Right renal pelvis (tissue), 4 donors: ENCODE data around the gene GAA. TPM values are rescaled to one million over a fixed set of nuclear protein-coding genes. Genes with fewer than 3 reads are reported as not detected.
A peak's percentile ranks its signal among the peaks of the same experiment; 100 is the strongest.
"Not testable (repeated sequence)": the region's sequence is repeated elsewhere in the genome, so short reads cannot be mapped to it uniquely, and the experiment has no call there.

Source experiments
- DNase-seq, 4 donors: peaks; one replicate each; pipeline ENCODE4 v3.0.0-alpha.2; 2013; ENCODE audit warnings: low read depth in 4 of 4, low spot score in 3 of 4, missing footprints in 1 of 4
- polyA plus RNA-seq, 4 donors: library from polyadenylated mRNA; unstranded; fragments of 120-200 nt; gene quantifications; one replicate each; pipeline ENCODE4 v1.2.1, GENCODE V29; 2013; ENCODE audit not compliant: insufficient read length in 4 of 4

The GAA gene
- polyA plus RNA-seq, 4 donors: 37.8 to 71.2 (median 50.5) TPM

DNA sequence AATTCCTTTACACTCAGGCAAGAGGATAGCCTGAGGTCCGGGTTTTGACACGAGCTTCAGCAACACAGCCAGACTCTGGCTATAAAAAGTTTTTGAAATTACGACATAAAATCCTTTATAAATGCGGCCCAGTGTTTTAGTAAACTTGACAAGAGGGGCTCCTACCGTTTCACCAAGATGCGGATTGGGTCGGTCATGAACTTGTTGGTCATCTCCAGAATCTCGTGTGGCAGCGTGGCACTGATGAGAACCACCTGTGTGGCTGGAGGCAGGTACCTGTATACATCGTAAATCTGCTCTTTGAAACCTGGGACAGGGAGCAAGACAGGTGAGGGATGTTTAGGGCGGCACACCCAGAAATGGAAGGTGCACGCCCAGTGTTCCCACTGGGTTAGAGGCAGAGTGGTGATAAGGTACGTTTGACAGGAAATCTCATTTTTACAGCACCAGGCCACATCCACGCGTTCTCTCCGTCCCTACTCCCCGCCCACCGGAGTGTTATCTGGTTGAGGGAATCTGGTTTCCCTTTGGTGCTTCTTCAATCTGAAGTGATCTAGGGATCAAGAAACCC, 37.6 kb downstream of the GAA start:
- no peak for DNase-seq

DNA sequence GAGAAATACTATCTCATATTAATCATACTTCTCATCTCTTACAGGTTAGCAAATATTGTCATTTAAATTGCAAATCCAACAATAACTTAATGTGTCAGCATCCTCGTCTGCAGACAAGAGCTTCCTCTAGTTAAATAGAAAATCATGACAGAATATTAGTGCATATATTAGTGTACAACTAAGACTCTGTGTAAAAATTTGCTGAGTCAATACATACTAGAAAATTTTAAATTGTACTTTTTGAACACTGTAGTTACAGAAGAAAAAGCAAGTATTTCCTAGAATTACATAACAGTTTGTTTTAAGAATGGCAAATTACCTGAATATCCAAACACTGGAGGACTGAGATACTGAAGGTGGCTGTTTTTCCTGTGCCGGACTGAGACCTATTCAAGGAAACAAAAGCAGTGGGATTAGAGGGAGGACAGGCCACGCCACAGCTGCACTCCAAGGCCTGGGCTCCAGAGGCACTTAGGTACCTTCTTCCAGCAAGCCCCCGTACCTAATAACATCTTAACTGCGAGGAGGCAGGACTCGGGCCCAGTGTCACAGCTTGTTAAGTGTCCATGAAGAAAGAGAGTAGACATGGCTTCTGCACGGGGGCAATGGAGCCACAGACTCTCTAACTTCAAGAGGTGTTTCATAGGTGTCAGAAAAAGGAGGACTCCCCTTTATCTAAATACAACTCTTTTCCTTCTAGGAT, 40.2 kb downstream of the GAA start:
- no peak for DNase-seq

DNA sequence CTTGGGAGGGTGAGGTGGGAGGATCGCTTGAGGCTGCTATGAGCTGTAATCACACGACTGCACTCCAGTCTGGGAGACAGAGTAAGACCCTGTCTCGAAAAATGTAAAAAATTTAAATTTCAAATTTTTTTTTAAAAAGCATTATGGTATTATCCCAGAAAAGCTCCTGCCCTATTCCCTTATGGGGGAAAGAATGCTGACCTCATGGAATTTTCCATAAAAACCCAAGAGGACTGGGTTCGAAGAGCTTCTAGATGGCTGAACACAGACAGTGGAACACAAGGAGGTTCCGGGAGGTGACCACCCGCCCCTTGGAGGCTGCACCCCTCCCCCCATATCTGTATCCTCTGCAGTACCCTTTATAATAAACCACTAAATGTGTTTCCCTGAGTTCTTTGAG, 41.5 kb downstream of the GAA start:
- DNase-seq: no peak

DNA sequence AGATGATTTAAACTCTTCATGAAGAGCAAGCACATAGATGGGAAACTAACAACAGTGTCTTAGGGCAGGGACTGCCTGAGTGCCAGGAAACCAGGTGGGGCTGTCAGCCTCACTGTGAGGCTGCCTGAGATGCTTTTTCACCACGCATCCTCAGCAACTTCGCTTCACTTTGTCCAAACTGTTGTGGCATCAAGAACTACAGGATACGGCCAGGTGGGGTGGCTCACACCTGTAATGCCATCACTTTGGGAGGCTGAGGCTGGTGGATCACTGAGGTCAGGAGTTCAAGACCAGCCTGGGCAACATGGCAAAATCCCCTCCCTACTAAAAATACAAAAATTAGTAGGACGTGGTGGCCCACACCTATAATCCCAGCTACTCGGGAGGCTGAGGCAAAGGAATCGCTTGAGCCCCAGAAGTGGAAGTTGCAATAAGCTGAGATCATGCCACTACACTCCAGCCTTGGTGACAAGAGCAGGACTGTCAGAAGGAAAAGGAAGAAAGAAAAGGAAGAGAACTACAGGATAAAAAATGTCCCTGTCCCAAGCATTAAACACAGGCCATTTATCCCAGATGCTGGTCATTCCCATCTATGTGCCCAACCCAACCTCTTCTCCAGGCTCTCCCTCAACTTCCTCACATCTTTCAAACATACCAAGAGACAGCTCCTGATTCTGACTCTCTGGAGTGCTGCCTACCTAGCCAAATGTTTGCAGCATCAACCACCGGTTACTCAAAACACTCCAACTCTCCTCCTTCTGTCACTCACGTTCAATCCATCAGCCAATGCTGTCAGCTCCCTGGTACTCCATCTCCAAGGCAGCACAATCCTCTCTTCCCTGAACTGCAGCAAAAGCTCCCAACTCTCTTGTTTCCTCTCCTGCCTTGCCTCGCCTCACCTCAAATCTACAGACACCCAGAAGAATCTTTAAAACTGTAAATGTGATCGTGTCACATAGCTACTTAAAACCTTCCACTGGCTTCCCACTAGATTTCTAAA, 44.0 kb downstream of the GAA start:
- no peak for DNase-seq

DNA sequence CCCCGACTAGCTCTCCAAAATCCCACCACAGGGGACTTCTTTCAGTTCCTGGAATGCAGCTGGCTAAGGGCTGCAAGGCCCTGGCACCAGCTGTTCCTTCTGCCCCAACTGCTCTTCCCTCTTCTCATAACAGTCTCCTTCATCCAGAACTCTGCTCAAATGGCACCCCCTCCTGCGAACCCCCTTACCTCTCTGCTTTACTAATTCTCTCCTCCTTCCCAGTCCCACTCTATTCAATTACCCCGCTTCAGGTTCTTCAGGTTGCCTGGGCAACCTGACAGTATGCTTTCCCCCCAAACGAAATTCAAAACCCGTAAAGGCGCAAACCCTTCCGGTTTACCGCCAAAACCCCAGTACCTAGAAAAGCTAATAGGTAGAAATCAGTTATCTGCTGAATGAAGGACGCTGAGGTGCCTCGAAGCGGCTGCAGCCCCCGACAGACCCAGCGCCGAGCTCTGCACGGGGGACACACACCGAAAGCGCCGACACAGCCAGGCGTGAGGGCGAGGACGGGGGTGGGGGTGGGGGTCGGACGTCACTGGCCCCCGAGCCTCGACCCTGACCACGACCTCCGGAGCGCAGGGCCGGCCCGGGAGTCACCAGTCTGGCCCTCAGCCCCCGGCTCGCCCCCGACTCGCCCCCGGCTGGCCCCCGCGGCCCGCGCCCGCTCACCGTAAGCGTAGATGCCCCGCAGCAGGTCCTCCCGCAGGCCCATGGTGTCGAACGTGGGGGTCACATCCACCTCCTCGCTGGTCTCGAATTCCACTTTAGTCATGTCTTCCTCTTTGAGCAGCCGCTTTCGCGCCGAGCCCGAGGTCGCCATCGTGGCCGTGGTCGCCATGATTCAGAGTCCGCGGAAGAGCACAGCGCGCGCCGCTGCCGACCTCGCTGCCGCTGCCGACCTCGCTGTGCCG, 45.0 kb downstream of the GAA start:
- DNase-seq: no peak

DNA sequence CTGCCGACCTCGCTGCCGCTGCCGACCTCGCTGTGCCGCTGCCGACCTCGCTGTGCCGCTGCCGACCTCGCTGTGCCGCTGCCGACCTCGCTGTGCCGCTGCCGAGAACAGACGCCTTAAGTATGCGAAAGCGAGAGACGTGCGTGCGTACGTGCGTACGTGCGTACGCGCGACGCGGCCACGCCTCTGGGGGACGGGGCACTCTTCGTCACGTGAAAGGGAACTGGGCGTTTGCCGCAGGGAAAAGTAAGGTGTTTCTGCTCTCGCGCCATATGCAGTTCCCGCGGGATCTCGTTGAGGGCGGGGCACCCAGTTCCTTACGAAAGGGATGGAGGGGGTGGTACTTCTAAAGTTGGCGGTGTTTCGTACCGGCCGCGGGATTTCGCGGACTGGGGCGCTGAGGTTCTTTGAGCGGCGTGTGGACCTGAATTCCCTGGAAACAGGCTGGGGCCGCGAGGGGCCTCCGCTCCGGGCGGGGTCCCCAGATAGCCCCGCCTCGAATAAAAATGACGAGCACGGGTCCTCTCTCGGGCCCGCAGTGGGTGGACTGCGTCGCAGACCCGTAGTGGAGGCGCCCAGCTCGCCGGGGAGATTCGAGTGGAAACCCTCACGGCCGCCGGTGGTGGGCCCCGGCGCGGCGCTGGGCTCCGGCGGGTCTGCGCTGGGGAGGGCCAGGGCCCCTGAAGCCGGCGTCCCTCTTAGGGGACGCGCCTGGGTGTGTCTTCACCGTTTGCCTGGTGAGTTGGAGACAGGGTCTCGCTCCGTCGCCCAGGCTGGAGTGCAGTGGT, 45.8 kb downstream of the GAA start, which contains the start of gene EIF4A3:
Gene EIF4A3 (minus strand): TSS at position 94 of the 788 bp plus-strand sequence. CDS start 167 bp downstream, outside the sequence.
- DNase-seq: peak; percentile 97 to 98 (median 98)

DNA sequence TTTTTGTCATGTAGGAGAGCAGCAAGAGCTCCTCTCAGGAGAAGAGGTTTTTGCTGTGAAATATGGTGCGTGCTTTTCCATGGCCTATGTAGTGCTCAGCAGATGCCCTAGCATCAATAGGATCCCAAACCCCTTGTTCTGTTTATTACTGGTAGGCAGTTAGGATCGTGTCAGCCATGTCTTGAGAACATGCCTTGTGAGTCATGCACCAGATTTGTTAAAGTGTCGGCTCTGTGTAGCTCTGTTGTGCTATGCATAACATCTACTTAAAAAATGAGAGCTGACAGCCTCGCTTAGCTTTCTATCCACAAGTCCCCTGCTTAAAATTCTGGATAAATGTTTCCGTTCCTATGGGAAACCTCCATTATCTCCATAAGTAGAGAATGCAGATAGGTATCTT, 50.0 kb downstream of the GAA start:
- DNase-seq: no peak

DNA sequence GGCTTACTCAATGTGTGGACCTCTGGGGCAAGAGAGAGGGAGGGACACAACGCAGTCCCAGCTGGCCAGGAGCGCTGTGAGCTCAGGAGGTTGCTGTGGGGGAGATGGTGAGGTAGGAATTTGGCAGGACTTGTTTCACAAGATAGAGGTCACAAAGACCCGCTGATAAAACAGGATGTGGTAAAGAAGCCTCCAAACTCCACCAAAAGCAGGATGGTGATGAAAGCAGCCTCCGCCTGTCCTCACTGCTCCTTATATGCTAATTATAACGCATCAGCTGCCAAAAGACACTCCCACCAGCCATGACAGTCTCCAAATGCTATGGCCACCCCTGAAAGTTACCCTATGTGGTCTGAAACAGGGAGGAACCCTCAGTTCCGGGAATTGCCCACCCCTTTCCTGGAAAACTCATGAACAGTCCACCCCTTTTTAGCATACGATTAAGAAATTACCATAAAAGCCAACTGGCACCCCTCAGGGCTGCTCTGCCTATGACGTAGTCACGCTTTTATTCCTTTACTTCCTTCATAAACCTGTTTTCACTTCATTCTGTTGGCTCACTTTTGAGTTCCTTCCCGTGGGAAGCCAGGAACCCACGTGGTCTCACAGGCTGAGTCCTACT, 50.8 kb downstream of the GAA start:
- DNase-seq: no peak

DNA sequence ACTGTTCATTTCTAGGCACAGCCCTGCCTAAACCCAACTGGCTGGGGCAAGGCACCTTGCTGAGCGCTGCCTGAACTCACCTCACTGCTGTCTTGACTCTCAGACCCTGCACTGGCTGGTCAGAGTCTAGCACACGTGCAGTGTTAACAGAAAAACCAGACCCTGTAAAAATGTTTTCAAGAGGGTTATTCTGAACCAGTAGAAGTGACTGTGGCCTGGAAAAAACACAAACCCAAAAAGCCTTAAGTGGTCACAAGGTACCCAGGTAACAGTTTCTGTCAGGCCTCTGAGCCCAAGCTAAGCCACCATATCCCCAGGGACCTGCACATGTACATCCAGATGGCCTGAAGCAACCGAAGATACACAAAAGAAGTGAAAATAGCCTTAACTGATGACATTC, 51.6 kb downstream of the GAA start:
- DNase-seq: no peak

DNA sequence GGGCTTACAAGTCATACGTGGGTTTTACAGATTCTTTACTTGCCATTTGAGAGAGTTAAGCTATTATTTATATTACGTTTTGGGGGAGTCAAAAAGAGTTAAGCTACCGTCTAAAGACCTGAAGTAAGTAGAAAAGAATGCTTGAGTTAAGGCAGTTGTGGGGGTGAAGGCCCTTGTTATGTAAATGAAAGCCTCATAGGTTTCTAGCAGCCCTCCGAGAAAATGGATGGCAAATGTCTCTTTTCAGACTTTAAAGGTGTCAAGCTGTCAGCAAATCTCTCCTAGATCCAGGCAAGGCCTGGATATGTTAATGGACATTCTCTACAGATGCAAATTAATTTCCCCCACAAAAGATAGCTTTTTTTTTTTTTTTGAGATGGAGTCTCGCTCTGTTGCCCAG, 52.8 kb downstream of the GAA start:
- no peak for DNase-seq

DNA sequence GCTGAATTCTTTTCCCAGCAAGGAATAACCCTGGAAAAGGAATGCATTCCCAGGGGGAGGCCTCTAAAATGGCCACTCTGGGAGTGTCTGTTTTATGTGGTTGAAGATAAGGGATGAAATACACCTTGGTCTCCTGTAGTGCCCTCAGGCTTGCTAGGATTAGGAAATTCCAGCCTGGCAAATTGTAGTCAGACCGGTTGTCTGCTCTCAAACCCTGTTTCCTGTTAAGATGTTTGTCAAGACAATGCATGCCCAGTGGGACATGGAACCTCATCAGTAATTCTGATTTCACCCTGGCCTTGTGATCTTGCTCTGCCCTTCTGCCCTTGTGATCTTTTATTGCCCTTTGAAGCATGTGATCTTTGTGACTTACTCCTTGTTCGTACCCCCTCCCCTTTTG, 54.2 kb downstream of the GAA start:
- DNase-seq: not testable (repeated sequence)

DNA sequence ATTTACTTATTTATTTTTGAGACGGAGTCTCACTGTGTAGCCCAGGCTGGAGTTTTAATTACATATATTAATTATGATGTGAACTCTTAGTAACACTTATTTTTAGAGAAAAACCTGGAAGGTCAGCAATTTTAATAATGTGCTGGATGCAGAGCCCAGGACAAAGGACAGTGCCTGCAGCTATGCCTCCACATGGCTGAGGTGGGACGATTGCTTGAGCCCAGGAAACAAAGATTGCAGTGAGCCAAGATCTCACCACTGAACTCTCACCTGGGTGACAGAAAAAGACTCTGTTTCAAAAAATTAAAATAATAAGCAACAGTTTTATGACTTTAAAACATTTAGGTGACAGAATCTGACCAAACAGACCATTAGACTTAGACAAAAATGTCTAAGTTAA, 57.5 kb downstream of the GAA start:
- no peak for DNase-seq

DNA sequence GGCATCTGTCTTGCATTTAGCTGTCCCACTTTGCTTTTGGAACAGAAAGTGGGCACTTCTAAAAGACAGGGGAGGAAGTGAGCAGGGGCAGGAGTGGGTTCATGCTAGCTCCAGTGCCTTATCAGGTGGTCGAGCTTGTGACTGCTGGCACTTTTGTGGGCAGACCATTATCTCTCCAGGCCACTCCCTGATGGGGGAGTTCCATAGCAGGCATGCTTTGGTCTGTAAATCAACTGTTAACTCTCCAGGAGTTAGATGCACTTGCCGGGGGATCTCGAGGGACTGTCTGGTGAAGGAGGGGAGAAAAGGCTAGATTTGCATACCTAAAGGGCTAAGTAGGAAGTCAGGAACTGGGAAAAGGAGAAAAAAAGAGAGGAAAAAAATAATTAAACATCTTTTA, 59.2 kb downstream of the GAA start:
- no peak for DNase-seq

DNA sequence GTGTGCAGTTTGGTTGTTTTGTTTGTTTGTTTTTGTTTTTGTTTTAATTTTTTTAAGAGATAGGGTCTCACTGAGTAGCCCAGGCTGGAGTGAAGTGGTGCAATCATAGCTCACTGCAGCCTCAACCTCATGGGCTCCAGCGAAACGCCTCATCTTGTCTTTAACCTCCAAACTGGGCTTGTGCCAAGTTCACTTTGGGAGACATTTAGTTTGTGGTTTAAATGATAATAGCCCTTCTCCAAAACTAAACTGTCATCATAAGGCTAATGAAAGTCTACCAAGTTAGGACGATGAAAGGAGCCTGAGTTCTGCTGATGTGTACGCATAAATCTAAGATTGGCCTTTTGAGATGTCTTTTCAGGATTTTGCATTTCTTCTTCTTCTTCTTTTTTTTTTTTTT, 62.0 kb downstream of the GAA start:
- no peak for DNase-seq

DNA sequence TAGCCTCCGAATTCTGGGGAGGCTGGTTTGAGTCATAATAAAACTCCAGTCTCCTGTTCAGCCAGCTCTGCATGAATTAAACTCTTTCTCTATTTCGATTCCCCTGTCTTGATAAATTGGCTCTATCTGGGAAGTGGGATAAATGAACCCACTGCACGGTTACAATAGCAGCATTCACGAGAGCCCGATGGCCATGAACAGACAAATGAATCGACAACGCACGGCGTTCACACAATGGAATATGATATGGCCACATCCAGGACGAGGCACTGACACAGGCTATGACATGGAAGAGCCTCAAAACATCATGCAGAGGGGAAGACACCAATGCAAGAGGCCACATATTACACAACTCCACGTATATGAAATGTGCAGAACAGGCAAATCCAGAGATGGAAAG, 62.8 kb downstream of the GAA start:
- no peak for DNase-seq

DNA sequence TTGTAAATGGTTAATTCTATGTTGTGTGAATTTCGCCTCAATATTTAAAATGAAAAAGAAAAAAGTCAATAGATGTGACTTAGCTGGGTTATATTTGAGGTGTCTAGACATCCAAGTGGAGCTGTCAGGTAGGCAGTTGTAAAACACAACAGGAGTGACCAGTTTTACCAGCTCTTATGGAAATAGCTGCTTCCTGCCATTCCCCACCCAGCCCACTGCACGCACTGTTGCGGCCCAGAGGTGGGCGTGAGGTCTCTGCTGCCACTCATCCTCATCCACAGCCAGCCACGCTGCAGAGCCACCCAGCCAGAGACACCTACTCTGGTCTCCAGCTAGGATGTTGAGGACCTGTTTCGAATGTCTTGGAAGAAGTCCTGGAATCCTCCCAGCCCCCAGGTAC, 65.1 kb downstream of the GAA start:
- DNase-seq: no peak

DNA sequence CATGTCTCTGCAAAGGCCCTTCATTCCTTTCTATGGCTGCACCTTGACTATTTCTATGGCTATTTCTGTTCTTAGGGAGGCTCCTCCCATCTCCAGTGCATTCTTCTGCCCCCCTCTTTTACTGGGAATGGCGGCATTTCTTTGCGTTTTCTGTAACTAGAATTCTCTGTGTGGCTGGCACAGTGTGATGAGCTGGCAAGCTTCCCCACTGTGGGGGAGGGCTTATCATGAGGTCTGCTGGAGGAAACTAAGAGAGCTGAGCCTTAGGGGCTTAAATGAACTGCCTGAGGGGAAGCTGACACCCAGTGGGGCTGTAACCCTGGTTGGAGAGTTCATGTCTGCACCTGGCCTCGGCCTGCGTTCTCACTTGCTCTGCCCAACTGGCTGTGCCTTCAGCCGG, 67.0 kb downstream of the GAA start:
- no peak for DNase-seq

DNA sequence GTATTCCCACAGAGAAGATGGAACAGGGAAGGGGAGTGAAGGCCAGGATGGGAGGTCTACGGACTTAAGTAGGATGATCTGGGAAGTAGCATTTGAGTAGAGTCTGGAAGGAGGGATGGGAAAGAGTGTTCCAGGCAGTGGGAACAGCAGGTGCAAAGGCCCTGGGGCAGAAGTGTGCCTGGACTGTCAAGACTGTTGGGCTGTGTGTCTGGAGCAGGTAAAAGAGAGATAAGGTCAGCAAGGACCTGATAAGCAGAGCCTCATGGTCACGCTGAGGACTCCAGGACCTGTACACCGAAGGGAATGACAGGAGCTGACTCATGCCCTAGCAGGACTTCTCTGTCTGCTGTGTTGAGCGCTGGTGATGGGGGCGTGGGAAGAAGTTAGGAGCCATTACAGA, 67.7 kb downstream of the GAA start:
- no peak for DNase-seq
